Small intestine (tissue), 7 donors: Measurements from ENCODE around the gene TMEM19. TPM values are rescaled to one million over a fixed set of nuclear protein-coding genes. Genes with fewer than 3 reads are reported as not detected.

Source experiments
- DNase-seq, 2 donors: peaks; one replicate each; pipeline versions ENCODE4 v3.0.0 to v3.0.0-alpha.2; 2013
- FAIRE-seq: peaks from 2 replicates; lab custom pipeline; 2012; peaks lifted over from hg19 to GRCh38; lab: Jason Lieb, UNC
- H3K27ac ChIP-seq, 3 donors: one replicate each; pipeline ENCODE4 v1.5.1; 2013; ENCODE audit warnings: low read length in 2 of 3, mild to moderate bottlenecking in 2 of 3, control low read depth in 1 of 3, inconsistent platforms in 1 of 3, low read depth in 1 of 3, moderate library complexity in 1 of 3
- H3K27me3 ChIP-seq, 3 donors: one replicate each; pipeline ENCODE4 v1.6.1; 2013; ENCODE audit warnings: low read length in 3 of 3, inconsistent platforms in 1 of 3; ENCODE audit not compliant: control insufficient read depth in 3 of 3, insufficient read depth in 3 of 3
- H3K36me3 ChIP-seq, 3 donors: one replicate each; pipeline ENCODE4 v1.6.1; 2013; ENCODE audit warnings: low read length in 3 of 3, inconsistent platforms in 1 of 3, low read depth in 1 of 3, mild to moderate bottlenecking in 1 of 3, moderate library complexity in 1 of 3; ENCODE audit not compliant: control insufficient read depth in 3 of 3, insufficient read depth in 2 of 3
- H3K4me1 ChIP-seq, 3 donors: one replicate each; pipeline ENCODE4 v1.6.1; 2013; ENCODE audit warnings: low read length in 2 of 3, inconsistent platforms in 1 of 3, low read depth in 1 of 3, mild to moderate bottlenecking in 1 of 3, moderate library complexity in 1 of 3; ENCODE audit not compliant: control insufficient read depth in 3 of 3, insufficient read depth in 2 of 3
- H3K4me3 ChIP-seq, 3 donors: one replicate each; pipeline ENCODE4 v1.5.1; 2013; ENCODE audit warnings: low read length in 3 of 3, control low read depth in 1 of 3, inconsistent platforms in 1 of 3, low read depth in 1 of 3, mild to moderate bottlenecking in 1 of 3, moderate library complexity in 1 of 3
- H3K9me3 ChIP-seq, 2 donors: one replicate each; pipeline ENCODE4 v1.6.1; 2013; ENCODE audit warnings: low read depth in 1 of 2, low read length in 1 of 2; ENCODE audit not compliant: control insufficient read depth in 2 of 2, insufficient read depth in 1 of 2
- WGBS, 3 donors: extraction: QIAGEN DNeasy Blood & Tissue Kit; methylation state at CpG; one replicate each; pipeline ENCODE4 v1.1.7; 2013; 5-methylcytosine and 5-hydroxymethylcytosine counted together
- polyA plus RNA-seq, 4 donors: library from polyadenylated mRNA; stranded (reverse) in 3 of 4; unstranded in 1 of 4; fragments of 200-250 nt in 3 of 4; fragments of 120-200 nt in 1 of 4; gene quantifications; one replicate each; pipeline versions ENCODE4 v1.2.1 to v1.2.3, GENCODE V29; 2013
- donor health status: healthy with polysubstance abuse.
- donor health status: control.
- donor health status: control.
- donor health status: Bipolar disorder and iron deficiency.
- donor health status: healthy.

TMEM19 gene
- polyA plus RNA-seq, 4 donors, result 12.2 to 28.8 (median 16.2) TPM

- 28 to 64% (median 37%) methylated on average over 2 of the region's 2 CpGs for WGBS, 3 donors
- no peak overlapping the region for H3K27ac ChIP-seq
- H3K9me3 ChIP-seq, result no peaks in the 10 kb centered on the region
- H3K4me1 ChIP-seq, result no peaks in the 10 kb centered on the region
- FAIRE-seq, result no peak
- DNase-seq, result peak in 1 of 2 donors; percentile 23
- H3K27me3 ChIP-seq, result no peaks in the 10 kb centered on the region
- no peaks in the 10 kb centered on the region for H3K36me3 ChIP-seq
- H3K4me3 ChIP-seq, result no peak overlapping the region
Observed at GRCh38 chr12:71726548-71726947, 40.7 kb downstream of the TMEM19 start.

GRCh38 chr12:71727958-71728357 lies 42.1 kb downstream of the TMEM19 start:
- Histone ChIP-seq H3K36me3 (no peaks in the 10 kb centered on the region), H3K27ac (no peak overlapping the region), H3K27me3 (no peaks in the 10 kb centered on the region), H3K4me3 (no peak overlapping the region), H3K4me1 (no peaks in the 10 kb centered on the region), H3K9me3 (no peaks in the 10 kb centered on the region)
- FAIRE-seq, result no peak
- WGBS, 3 donors, result 78 to 89% (median 88%) methylated on average over 5 of the region's 5 CpGs
- no peak for DNase-seq

- no peaks in the 10 kb centered on the region for H3K27me3 ChIP-seq
- no peaks in the 10 kb centered on the region for H3K4me1 ChIP-seq
- no peak overlapping the region for H3K27ac ChIP-seq
- FAIRE-seq (no peak), DNase-seq (no peak)
- H3K4me3 ChIP-seq, result no peak overlapping the region
- WGBS, 3 donors, result 74 to 80% (median 76%) methylated on average over 7 of the region's 7 CpGs
- H3K36me3 ChIP-seq, result no peaks in the 10 kb centered on the region
- no peaks in the 10 kb centered on the region for H3K9me3 ChIP-seq
Observed at GRCh38 chr12:71730936-71731335, 45.1 kb downstream of the TMEM19 start.

DNA sequence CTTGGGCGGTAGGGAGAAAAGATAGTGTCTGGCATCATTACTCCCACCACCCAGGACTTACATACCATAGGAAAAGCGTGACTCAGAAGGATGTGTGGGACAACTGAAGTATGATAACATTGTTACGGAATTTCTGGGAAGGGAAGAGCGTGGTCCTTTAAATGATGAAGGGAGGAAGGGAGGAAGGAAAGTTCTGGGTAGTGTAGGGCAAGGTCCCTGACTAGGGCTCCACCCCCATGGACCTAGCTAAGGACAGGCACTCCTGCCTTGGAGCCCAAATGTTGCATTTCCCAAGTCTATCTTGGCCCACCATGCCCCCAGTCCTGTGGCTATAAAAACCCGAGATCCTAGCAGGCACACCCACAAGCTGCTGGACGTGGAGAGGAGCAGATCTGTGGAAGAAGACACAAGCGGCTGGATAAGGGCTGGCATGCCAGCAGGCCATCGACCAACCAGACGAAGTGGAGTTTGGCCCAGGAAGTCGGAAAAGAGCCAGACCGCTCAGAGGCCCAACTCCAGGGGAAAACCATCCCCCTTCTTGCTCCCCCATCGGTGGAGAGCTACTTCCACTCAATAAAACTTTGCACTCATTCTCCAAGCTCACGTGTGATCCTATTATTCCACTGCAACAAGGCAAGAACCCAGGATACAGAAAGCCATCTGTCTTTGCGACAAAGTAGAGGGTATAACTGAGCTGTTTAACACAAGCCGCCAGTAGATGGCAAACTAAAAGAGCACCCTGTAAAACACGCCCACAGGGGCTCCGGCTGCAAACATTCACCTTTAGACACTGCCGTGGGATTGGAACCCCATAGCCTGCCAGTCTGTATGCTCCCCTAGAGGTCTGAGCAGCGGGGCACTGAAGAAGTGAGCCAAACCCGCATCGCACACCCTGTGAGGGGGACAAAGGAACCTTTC lies 45.8 kb downstream of the TMEM19 start:
- Histone ChIP-seq H3K9me3 (no peaks in the 10 kb centered on the region), H3K27me3 (no peaks in the 10 kb centered on the region), H3K27ac (peak overlapping the region in 2 of 3 donors; percentile 56 to 74), H3K4me3 (peak overlapping the region in 1 of 3 donors; percentile 10), H3K4me1 (no peaks in the 10 kb centered on the region), H3K36me3 (no peaks in the 10 kb centered on the region)
- peak; percentile 17 to 58 for DNase-seq
- WGBS, 3 donors, result 62 to 71% (median 70%) methylated on average over 21 of the region's 21 CpGs
- no peak for FAIRE-seq

DNA sequence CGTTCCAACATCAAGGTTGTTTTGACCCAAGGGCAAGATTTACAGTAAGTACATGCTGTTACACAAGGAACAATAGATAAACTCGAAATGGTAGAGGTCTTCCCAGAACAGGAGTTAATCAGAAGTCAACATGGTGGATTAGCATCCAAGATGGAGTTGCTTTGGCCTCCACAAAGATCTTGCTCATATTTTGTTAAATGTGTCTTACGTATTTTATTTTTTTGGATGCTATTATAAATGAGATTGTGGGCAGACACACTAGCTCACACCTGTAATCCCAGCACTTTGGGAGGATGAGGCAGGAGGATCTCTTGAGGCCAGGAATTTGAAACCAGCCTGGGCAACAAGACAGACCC lies 46.5 kb downstream of the TMEM19 start:
- Histone ChIP-seq H3K27ac (peak overlapping the region in 2 of 3 donors; percentile 56 to 74), H3K4me3 (peak overlapping the region in 1 of 3 donors; percentile 10), H3K4me1 (no peaks in the 10 kb centered on the region), H3K9me3 (no peaks in the 10 kb centered on the region), H3K36me3 (no peaks in the 10 kb centered on the region), H3K27me3 (no peaks in the 10 kb centered on the region)
- no peak for DNase-seq
- 70 to 77% (median 71%) methylated on average over 3 of the region's 3 CpGs for WGBS, 3 donors
- no peak for FAIRE-seq

DNA sequence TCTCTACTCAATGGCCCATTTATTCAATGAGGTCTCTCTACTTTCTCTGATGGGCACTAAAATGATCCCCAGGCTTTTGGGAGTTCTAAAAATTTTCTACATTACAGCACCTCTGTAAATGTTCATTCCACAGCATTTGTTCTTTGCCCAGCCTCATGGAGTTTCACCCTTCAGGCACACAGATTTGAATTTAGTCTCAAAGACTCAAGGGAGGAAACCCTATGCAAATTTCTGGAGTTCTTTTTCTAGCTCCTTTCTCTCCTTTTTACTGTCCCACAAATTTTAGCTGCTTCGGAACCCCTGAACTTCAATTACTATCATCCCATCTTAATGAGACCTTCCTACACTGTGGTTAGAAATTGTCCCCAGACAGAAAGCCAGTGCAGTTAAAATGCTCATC lies 51.3 kb downstream of the TMEM19 start:
- 88 to 93% (median 90%) methylated on average over 1 of the region's 1 CpG for WGBS, 3 donors
- Histone ChIP-seq H3K27ac (no peak overlapping the region), H3K27me3 (no peaks in the 10 kb centered on the region), H3K4me3 (no peak overlapping the region), H3K9me3 (no peaks in the 10 kb centered on the region), H3K36me3 (no peaks in the 10 kb centered on the region), H3K4me1 (no peaks in the 10 kb centered on the region)
- no peak for DNase-seq
- no peak for FAIRE-seq

DNA sequence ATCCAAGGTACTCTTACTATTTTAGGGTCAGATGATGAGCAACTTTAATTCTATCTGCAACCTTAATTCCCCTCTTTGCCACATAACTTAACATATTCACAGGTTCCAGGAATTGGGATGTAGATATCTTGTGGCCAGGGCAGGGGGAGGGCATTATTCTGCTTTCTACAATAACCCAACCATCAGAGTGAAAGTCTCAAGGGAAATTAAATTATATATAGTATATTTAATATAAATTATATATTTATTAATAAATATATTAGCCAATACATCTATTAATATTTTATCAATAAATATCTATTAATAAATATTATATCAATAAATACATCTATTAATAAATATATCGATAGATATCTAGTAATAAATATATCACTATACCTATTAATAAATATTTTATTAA lies 57.1 kb downstream of the TMEM19 start:
- H3K27ac ChIP-seq, result no peak overlapping the region
- peaks cover 0 to 3% (median 0%) of the 10 kb centered on the region in 3 donors for H3K4me1 ChIP-seq
- H3K36me3 ChIP-seq, result no peaks in the 10 kb centered on the region
- 5 to 99% (median 13%) methylated on average over 1 of the region's 1 CpG for WGBS, 3 donors
- H3K4me3 ChIP-seq, result no peak overlapping the region
- FAIRE-seq, result no peak
- no peaks in the 10 kb centered on the region for H3K27me3 ChIP-seq
- H3K9me3 ChIP-seq, result no peaks in the 10 kb centered on the region
- no peak for DNase-seq

DNA sequence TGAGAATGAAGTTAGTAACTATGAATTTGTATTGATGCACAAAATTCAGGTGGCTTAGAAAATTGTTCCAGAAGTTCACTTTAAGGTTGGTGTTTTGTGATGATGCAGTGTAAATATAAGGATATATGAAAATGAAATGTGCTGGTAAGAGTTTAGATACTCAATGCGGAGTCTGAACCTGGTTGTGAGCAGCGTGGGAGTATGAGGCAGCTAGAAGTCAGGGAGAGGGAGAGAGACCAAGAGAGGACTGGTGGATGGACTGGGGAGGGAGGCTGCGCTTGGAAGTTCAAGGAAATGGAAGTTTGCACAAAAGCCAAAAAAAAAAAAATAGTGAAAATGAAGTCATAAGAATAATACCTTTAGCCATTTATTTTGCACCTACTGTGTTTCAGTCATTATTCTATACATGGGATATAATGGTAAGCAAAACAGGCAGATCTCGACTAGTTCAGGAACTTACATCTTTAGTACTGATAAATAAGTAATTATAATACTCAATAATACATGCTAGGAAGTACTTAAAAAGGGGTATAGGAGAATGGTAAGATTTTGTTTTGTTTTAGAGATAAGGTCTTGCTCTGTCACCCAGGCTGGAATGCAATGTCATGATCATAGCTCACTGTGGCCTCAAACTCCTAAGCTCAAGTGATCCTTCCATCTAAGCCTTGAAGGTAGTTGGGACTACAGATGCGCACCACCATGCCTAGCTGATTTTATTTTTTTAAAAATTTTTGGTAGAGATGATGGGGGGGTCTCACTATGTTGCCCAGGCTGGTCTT lies 58.8 kb downstream of the TMEM19 start:
- DNase-seq (no peak), FAIRE-seq (no peak)
- Histone ChIP-seq H3K4me3 (no peak overlapping the region), H3K9me3 (no peaks in the 10 kb centered on the region), H3K27me3 (no peaks in the 10 kb centered on the region), H3K4me1 (peaks cover 0 to 3% (median 0%) of the 10 kb centered on the region in 3 donors), H3K36me3 (no peaks in the 10 kb centered on the region), H3K27ac (no peak overlapping the region)
- WGBS, 3 donors, result 91 to 96% (median 93%) methylated on average over 5 of the region's 5 CpGs
